Trophoblast cell (in vitro differentiated cells and primary cell): ENCODE results near the gene NKAIN1.
A peak's percentile ranks its signal among the peaks of the same experiment; 100 is the strongest.
"Not testable (repeated sequence)": the region's sequence is repeated elsewhere in the genome, so short reads cannot be mapped to it uniquely, and the experiment has no call there.

Experiments used
- DNase-seq, 2 donors: peaks; one replicate each; pipeline ENCODE4 v3.0.0-alpha.2; 2016
- H2AFZ ChIP-seq: 2 replicates; pipeline ENCODE4 v1.6.1; 2013; ENCODE audit warnings: low read length, moderate library complexity, mild to moderate bottlenecking; ENCODE audit not compliant: insufficient read depth, poor library complexity
- H2AK5ac ChIP-seq: 2 replicates; pipeline ENCODE4 v1.6.1; 2013; ENCODE audit warnings: mild to moderate bottlenecking, low read length
- H2BK120ac ChIP-seq: 2 replicates; pipeline ENCODE4 v1.6.1; 2013; ENCODE audit warnings: low read length, mild to moderate bottlenecking, moderate library complexity; ENCODE audit not compliant: insufficient read depth, poor library complexity
- H2BK12ac ChIP-seq: 2 replicates; pipeline ENCODE4 v1.6.1; 2013; ENCODE audit warnings: mild to moderate bottlenecking, low read length, moderate library complexity
- H2BK5ac ChIP-seq: 2 replicates; pipeline ENCODE4 v1.6.1; 2013; ENCODE audit warnings: low read length, low read depth, moderate library complexity, mild to moderate bottlenecking; ENCODE audit not compliant: poor library complexity
- H3K14ac ChIP-seq: 2 replicates; pipeline ENCODE4 v1.6.1; 2013; ENCODE audit warnings: mild to moderate bottlenecking, low read length
- H3K18ac ChIP-seq: 2 replicates; pipeline ENCODE4 v1.6.1; 2013; ENCODE audit warnings: mild to moderate bottlenecking, low read length
- H3K23ac ChIP-seq: 2 replicates; pipeline ENCODE4 v1.6.1; 2013; ENCODE audit warnings: low read length
- H3K27ac ChIP-seq: 2 replicates; pipeline ENCODE4 v1.5.1; 2013; ENCODE audit warnings: low read depth, mild to moderate bottlenecking, inconsistent platforms, low read length, moderate library complexity
- H3K27me3 ChIP-seq: 2 replicates; pipeline ENCODE4 v1.6.1; 2013; ENCODE audit warnings: inconsistent platforms, mild to moderate bottlenecking, low read length, moderate library complexity; ENCODE audit not compliant: insufficient read depth
- H3K36me3 ChIP-seq, 2 experiments: 1 replicate in 1 of 2; 2 replicates in 1 of 2; pipeline ENCODE4 v1.6.1; 2013; ENCODE audit warnings: low read length in 2 of 2, mild to moderate bottlenecking in 2 of 2, moderate library complexity in 1 of 2; ENCODE audit not compliant: insufficient read depth in 2 of 2, control insufficient read depth in 1 of 2
- H3K4ac ChIP-seq: 2 replicates; pipeline ENCODE4 v1.6.1; 2013; ENCODE audit warnings: low read depth, mild to moderate bottlenecking, low read length, moderate library complexity
- H3K4me1 ChIP-seq, 2 experiments: 1 replicate in 1 of 2; 2 replicates in 1 of 2; pipeline ENCODE4 v1.6.1; 2013; ENCODE audit warnings: low read length in 2 of 2, mild to moderate bottlenecking in 2 of 2, moderate library complexity in 1 of 2; ENCODE audit not compliant: insufficient read depth in 2 of 2, control insufficient read depth in 1 of 2
- H3K4me2 ChIP-seq: 2 replicates; pipeline ENCODE4 v1.6.1; 2013; ENCODE audit warnings: inconsistent platforms, mild to moderate bottlenecking, low read length, moderate library complexity
- H3K4me3 ChIP-seq: 2 replicates; pipeline ENCODE4 v1.5.1; 2013; ENCODE audit warnings: mild to moderate bottlenecking, low read depth, low read length, inconsistent platforms
- H3K79me1 ChIP-seq: one replicate; pipeline ENCODE4 v1.6.1; 2013; ENCODE audit warnings: low read length
- H3K79me2 ChIP-seq: 2 replicates; pipeline ENCODE4 v1.6.1; 2013; ENCODE audit warnings: low read length, mild to moderate bottlenecking; ENCODE audit not compliant: control insufficient read depth, insufficient read depth, poor library complexity
- H3K9ac ChIP-seq: 2 replicates; pipeline ENCODE4 v1.6.1; 2013; ENCODE audit warnings: mild to moderate bottlenecking, low read length
- H3K9me3 ChIP-seq: 2 replicates; pipeline ENCODE4 v1.6.1; 2013; ENCODE audit warnings: low read depth, mild to moderate bottlenecking, control low read depth, inconsistent platforms, low read length; ENCODE audit not compliant: insufficient read depth
- H4K12ac ChIP-seq: 2 replicates; pipeline ENCODE4 v1.6.1; 2013; ENCODE audit warnings: low read depth, mild to moderate bottlenecking, low read length, moderate library complexity
- H4K8ac ChIP-seq: 2 replicates; pipeline ENCODE4 v1.6.1; 2013; ENCODE audit warnings: low read depth, mild to moderate bottlenecking, low read length, moderate library complexity
- H4K91ac ChIP-seq: one replicate; pipeline ENCODE4 v1.6.1; 2013; ENCODE audit warnings: low read depth, mild to moderate bottlenecking, low read length, moderate library complexity
- WGBS: extraction: QIAGEN DNeasy Blood & Tissue Kit; methylation state at CpG from one replicate; pipeline ENCODE4 v1.1.7; 2013; ENCODE audit warnings: missing lambda C conversion rate; ENCODE audit not compliant: insufficient read length, insufficient coverage; ENCODE audit errors: extremely low coverage; 5-methylcytosine and 5-hydroxymethylcytosine counted together

NKAIN1 gene

DNA sequence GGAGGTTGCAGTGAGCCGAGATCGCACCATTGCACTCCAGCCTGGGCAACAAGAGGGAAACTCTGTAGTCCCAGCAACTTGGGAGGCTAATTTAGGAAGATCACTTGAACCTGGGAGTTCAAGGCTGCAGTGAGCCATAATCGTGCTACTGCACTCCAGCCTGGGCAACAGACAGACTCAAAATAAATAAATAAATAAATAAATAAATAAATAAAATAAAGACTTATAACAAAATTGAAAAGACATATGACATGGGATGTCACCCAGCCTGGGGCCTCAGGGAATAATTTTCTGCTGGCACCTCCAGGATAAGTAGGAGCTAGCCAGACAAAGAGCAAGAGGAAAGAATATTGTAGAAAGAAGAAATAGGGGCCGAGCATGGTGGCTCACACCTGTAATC is 96.2 kb downstream of the NKAIN1 start:
- peak in 1 of 2 donors; percentile 67 for DNase-seq
- Histone ChIP-seq H3K18ac (no peak overlapping the region), H3K4ac (no peak overlapping the region), H3K4me3 (no peak overlapping the region), H3K36me3 (no peaks in the 10 kb centered on the region), H3K23ac (no peak overlapping the region), H3K9ac (no peak overlapping the region), H4K8ac (no peak overlapping the region), H2AK5ac (no peak overlapping the region), H3K27ac (no peak overlapping the region), H3K79me1 (peaks cover 2% of the 10 kb centered on the region), H3K79me2 (no peaks in the 10 kb centered on the region), H3K9me3 (no peaks in the 10 kb centered on the region), H2BK5ac (no peak overlapping the region), H3K4me2 (no peak overlapping the region), H3K27me3 (no peaks in the 10 kb centered on the region), H4K91ac (no peak overlapping the region), H2BK120ac (no peak overlapping the region), H2AFZ (no peak overlapping the region), H2BK12ac (no peak overlapping the region), H4K12ac (no peak overlapping the region), H3K14ac (no peak overlapping the region), H3K4me1 (peaks cover 0 to 6% of the 10 kb centered on the region in 2 experiments)
- no CpG with 5 or more reads among the region's 4 CpGs for WGBS

DNA sequence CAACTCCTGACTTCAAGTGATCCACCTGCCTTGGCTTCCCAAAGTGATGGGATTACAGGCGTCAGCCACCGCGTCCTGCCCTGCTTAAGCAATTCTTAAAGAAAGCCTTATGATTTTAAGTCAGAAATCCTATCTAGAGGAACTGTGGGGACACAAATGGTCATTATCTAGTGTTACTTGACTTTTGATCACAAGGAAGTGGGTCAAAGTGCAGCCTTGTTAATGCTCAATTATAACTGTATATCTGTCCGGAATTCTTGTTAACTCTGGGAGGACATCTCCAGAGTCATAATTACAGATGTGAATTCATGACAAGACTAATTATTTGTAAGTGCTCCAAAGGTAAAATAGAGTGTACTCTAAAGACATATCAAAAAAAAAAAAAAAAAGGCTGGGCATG is 97.3 kb downstream of the NKAIN1 start:
- Histone ChIP-seq H3K18ac (no peak overlapping the region), H3K14ac (no peak overlapping the region), H3K79me2 (no peaks in the 10 kb centered on the region), H2BK12ac (no peak overlapping the region), H3K4me2 (no peak overlapping the region), H2BK5ac (no peak overlapping the region), H3K27me3 (no peaks in the 10 kb centered on the region), H4K8ac (no peak overlapping the region), H3K4ac (no peak overlapping the region), H3K36me3 (no peaks in the 10 kb centered on the region), H3K9me3 (no peaks in the 10 kb centered on the region), H3K79me1 (peaks cover 2% of the 10 kb centered on the region), H3K4me3 (no peak overlapping the region), H2AFZ (no peak overlapping the region), H4K12ac (no peak overlapping the region), H3K9ac (no peak overlapping the region), H4K91ac (no peak overlapping the region), H3K23ac (no peak overlapping the region), H3K4me1 (peaks cover 0 to 6% of the 10 kb centered on the region in 2 experiments), H2AK5ac (no peak overlapping the region), H3K27ac (no peak overlapping the region), H2BK120ac (no peak overlapping the region)
- DNase-seq = no peak
- WGBS = no CpG with 5 or more reads among the region's 4 CpGs

DNA sequence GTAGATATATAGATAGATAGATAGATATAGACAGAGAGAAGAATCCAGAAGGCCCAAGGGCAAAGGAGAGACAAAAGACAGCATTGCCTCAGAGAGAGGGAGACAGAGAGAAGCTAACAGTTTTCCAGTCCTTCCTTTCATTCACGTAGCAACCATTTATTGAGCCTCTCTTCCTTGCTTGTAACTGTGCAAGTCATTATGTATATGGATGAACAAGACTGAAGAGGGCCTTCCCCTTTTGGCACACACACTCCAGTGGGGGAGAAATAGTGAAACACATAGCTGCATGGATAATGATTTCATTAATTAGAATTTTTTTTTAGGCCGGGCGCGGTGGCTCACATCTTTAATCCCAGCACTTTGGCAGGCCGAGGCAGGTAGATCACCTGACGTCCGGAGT is 99.4 kb downstream of the NKAIN1 start:
- Histone ChIP-seq H3K9me3 (peaks cover 7% of the 10 kb centered on the region), H4K8ac (no peak overlapping the region), H3K79me1 (peaks cover 2% of the 10 kb centered on the region), H3K4me2 (no peak overlapping the region), H2BK120ac (no peak overlapping the region), H3K79me2 (no peaks in the 10 kb centered on the region), H2BK12ac (no peak overlapping the region), H2BK5ac (no peak overlapping the region), H3K27ac (no peak overlapping the region), H3K4me3 (no peak overlapping the region), H3K27me3 (no peaks in the 10 kb centered on the region), H4K12ac (no peak overlapping the region), H3K9ac (no peak overlapping the region), H3K4me1 (peaks cover 0 to 6% of the 10 kb centered on the region in 2 experiments), H4K91ac (no peak overlapping the region), H3K4ac (no peak overlapping the region), H2AK5ac (no peak overlapping the region), H3K36me3 (no peaks in the 10 kb centered on the region), H2AFZ (no peak overlapping the region), H3K14ac (no peak overlapping the region), H3K23ac (no peak overlapping the region), H3K18ac (no peak overlapping the region)
- no CpG with 5 or more reads among the region's 7 CpGs for WGBS
- DNase-seq = peak in 1 of 2 donors; percentile 65

DNA sequence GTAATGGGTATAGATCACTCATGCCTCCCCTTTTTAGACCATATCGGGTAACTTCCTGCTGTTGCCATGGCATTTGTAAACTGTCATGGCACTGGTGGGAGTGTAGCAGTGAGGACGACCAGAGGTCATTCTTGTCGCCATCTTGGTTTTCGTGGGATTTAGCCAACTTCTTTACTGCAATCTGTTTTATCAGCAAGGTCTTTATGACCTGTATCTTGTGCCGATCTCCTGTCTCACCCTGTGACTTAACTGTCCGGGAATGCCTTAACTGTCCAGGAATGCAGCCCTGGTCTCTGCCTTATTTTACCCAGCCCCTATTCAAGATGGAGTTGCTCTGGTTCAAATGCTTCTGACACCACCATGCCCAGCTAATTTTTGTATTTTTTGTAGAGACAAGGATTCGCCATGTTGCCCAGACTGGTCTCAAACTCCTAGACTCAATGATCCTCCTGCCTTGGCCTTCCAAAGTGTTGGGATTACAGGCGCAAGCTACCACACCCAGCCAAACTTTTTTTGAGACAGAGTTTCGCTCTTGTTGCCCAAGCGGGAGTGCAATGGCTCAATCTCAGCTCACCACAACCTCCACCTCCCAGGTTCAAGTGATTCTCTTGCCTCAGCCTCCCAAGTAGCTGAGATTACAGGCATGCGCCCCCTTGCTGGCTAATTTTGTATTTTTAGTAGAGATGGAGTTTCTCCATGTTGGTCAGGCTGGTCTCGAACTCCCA is 100.7 kb downstream of the NKAIN1 start:
- H3K9ac ChIP-seq, H3K4me1 ChIP-seq, H3K79me2 ChIP-seq, H3K4ac ChIP-seq, H3K27ac ChIP-seq, H3K79me1 ChIP-seq, H3K4me3 ChIP-seq, H3K23ac ChIP-seq, H3K27me3 ChIP-seq, H3K4me2 ChIP-seq, H2AFZ ChIP-seq, H3K36me3 ChIP-seq, H3K9me3 ChIP-seq, H4K12ac ChIP-seq: not testable (repeated sequence)
- H2BK5ac ChIP-seq = peak overlapping the region; percentile 39
- peak overlapping the region; percentile 46 for H3K18ac ChIP-seq
- H2AK5ac ChIP-seq = peak overlapping the region; percentile 95
- H2BK12ac ChIP-seq = peak overlapping the region; percentile 65
- no CpG with 5 or more reads among the region's 12 CpGs for WGBS
- peak; percentile 57 to 80 for DNase-seq
- H3K14ac ChIP-seq = peak overlapping the region; percentile 63
- H4K8ac ChIP-seq = peak overlapping the region; percentile 69
- peak overlapping the region; percentile 84 for H4K91ac ChIP-seq
- H2BK120ac ChIP-seq = peak overlapping the region; percentile 91
